ENCODE measurements around the gene CYP8B1.
A peak's percentile ranks its signal among the peaks of the same experiment; 100 is the strongest.

Gene CYP8B1

GRCh38 chr3:42875325-42876151 is at the start of gene CYP8B1:
TSS of gene CYP8B1 (minus strand) at chr3:42875879. CDS start at chr3:42875816, 63 bp downstream.
- DNase-seq: no peak

- no peak for DNase-seq
Measured at GRCh38 chr3:42923606-42924005, 47.9 kb upstream of the CYP8B1 start.

- DNase-seq: no peak
Measured at GRCh38 chr3:42914771-42915515, 39.3 kb upstream of the CYP8B1 start.

- DNase-seq: no peak
Measured at GRCh38 chr3:42911551-42911950, 35.9 kb upstream of the CYP8B1 start.

GRCh38 chr3:42908675-42909074 is 33.0 kb upstream of the CYP8B1 start:
- DNase-seq: no peak

- no peak for DNase-seq
Measured at GRCh38 chr3:42906848-42907183, 31.1 kb upstream of the CYP8B1 start.

- DNase-seq: no peak
Measured at GRCh38 chr3:42906070-42906847, 30.6 kb upstream of the CYP8B1 start, which contains the start of gene ZNF662. TSS of gene ZNF662 (plus strand) at chr3:42906142. CDS start at chr3:42908115, 1,973 bp downstream.

GRCh38 chr3:42905740-42906069 is 30.0 kb upstream of the CYP8B1 start:
- DNase-seq: no peak

GRCh38 chr3:42904076-42904475 is 28.4 kb upstream of the CYP8B1 start:
- DNase-seq: no peak

- no peak for DNase-seq
Measured at GRCh38 chr3:42902257-42902656, 26.6 kb upstream of the CYP8B1 start.

GRCh38 chr3:42901073-42901415 is 25.4 kb upstream of the CYP8B1 start:
- peak; percentile 51 for DNase-seq

- no peak for DNase-seq
Measured at GRCh38 chr3:42900226-42901072, 24.8 kb upstream of the CYP8B1 start.

- no peak for DNase-seq
Measured at GRCh38 chr3:42898896-42899675, 23.4 kb upstream of the CYP8B1 start.

GRCh38 chr3:42895580-42895868 is 19.8 kb upstream of the CYP8B1 start:
- DNase-seq: no peak

GRCh38 chr3:42894698-42895579 is 19.3 kb upstream of the CYP8B1 start:
- no peak for DNase-seq

- no peak for DNase-seq
Measured at GRCh38 chr3:42892807-42893206, 17.1 kb upstream of the CYP8B1 start.

- DNase-seq: no peak
Measured at GRCh38 chr3:42892169-42892568, 16.5 kb upstream of the CYP8B1 start.

GRCh38 chr3:42891042-42891441 is 15.4 kb upstream of the CYP8B1 start:
- no peak for DNase-seq

- DNase-seq: no peak
Measured at GRCh38 chr3:42887084-42887483, 11.4 kb upstream of the CYP8B1 start.

GRCh38 chr3:42886294-42886822 is 10.7 kb upstream of the CYP8B1 start:
- DNase-seq: no peak

- no peak for DNase-seq
Measured at GRCh38 chr3:42884324-42884723, 8.6 kb upstream of the CYP8B1 start.
